Sigmoid colon (tissue), 7 donors: ENCODE measurements around the gene SFMBT1. TPM values are rescaled to one million over a fixed set of nuclear protein-coding genes. Genes with fewer than 3 reads are reported as not detected.

Experiments used
- DNase-seq: peaks from one replicate; pipeline ENCODE4 v3.0.0-alpha.2; 2019
- H3K27ac ChIP-seq, 4 donors: fragments of 200-600 bp; sonication (generic); one replicate each; pipeline ENCODE4 v1.5.1; 2016 to 2019; ENCODE audit warnings: mild to moderate bottlenecking in 1 of 4
- H3K27me3 ChIP-seq, 3 donors: fragments of 200-600 bp; sonication (generic); one replicate each; pipeline ENCODE4 v1.5.1; 2019; ENCODE audit warnings: mild to moderate bottlenecking in 1 of 3
- H3K36me3 ChIP-seq, 4 donors: fragments of 200-600 bp; sonication (generic); one replicate each; pipeline ENCODE4 v1.5.1; 2016 to 2019
- H3K4me1 ChIP-seq, 4 donors: fragments of 200-600 bp; sonication (generic); one replicate each; pipeline ENCODE4 v1.5.1; 2017 to 2019
- H3K4me3 ChIP-seq, 4 donors: fragments of 200-600 bp; sonication (generic); one replicate each; pipeline ENCODE4 v1.5.1; 2017 to 2019; ENCODE audit warnings: mild to moderate bottlenecking in 2 of 4, moderate library complexity in 1 of 4
- H3K9me3 ChIP-seq, 4 donors: fragments of 200-600 bp in 3 of 4; sonication (generic) in 3 of 4; one replicate each; pipeline versions ENCODE4 v1.5.1 to v1.6.1; 2013 to 2019
- EP300 ChIP-seq, 4 donors: sonication (generic); formaldehyde crosslinking; IDR thresholded peaks; one replicate each; pipeline ENCODE4 v1.6.1; 2017; ENCODE audit warnings: antibody characterized with exemption in 4 of 4
- POLR2A ChIP-seq, 2 donors: fragments of 450-650 bp; IDR thresholded peaks; one replicate each; pipeline ENCODE4 v1.6.1; 2016; ENCODE audit warnings: antibody characterized with exemption in 2 of 2, mild to moderate bottlenecking in 2 of 2, moderate library complexity in 2 of 2
- POLR2AphosphoS5 ChIP-seq, 4 donors: sonication (generic); formaldehyde crosslinking; IDR thresholded peaks; one replicate each; pipeline ENCODE4 v1.6.1; 2017; ENCODE audit warnings: antibody characterized with exemption in 4 of 4
- WGBS, 2 donors: extraction: QIAGEN DNeasy Blood & Tissue Kit; methylation state at CpG; one replicate each; pipeline ENCODE4 v1.1.7; 2013; 5-methylcytosine and 5-hydroxymethylcytosine counted together
- intact Hi-C: fragments of 100-400 bp; cut with DNase I; formaldehyde crosslinking; loops from one replicate; pipeline ENCODE4 v1.15.1; 2023
- polyA plus RNA-seq, 3 donors: library from polyadenylated mRNA; stranded (reverse); fragments of 200-250 nt; gene quantifications; one replicate each; pipeline ENCODE4 v1.2.3, GENCODE V29; 2013
- total RNA-seq, 4 donors: library from RNA; depleted of rRNA; stranded (reverse); fragments of >200 nt; gene quantifications; one replicate each; pipeline ENCODE4 v1.1.0, GENCODE V29; 2016
- TF ChIP-seq, protein P1 (sequence below), 4 experiments: fragments of 450-650 bp in 3 of 4; fragments of 200-600 bp in 1 of 4; IDR thresholded peaks; one replicate each; pipeline ENCODE4 v1.5.1; 2016 to 2019; ENCODE audit warnings: antibody characterized with exemption in 4 of 4, mild to moderate bottlenecking in 3 of 4, moderate library complexity in 2 of 4
- donor health status: healthy with polysubstance abuse.
- donor health status: Bipolar disorder and iron deficiency.
- donor health status: healthy.

Gene SFMBT1
- total and polyA plus RNA-seq, 7 donors = 4.8 to 16.1 (median 10.2) TPM

DNA sequence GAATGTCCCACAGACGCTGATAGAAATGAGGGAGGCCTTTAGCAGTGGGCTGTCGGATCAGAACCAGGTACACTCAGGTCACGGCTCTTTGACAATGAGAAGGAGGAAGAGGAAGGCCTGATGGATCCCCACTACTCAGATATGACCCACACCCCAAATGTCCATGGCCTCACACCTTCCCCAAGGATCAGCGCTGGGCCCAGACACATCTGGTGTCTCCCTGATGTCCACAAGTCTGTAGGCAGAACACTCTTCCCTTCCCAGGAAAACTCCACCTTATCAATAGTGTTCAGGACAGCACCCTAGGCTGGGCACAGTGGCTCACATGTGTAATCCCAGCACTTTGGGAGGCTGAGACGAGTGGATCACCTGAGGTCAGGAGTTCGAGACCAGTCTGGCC is 33.3 kb upstream of the SFMBT1 start:
- no peak overlapping the region for H3K27ac ChIP-seq
- no peaks in the 10 kb centered on the region for H3K9me3 ChIP-seq
- WGBS, 2 donors = 95 to 97% methylated on average over 6 of the region's 6 CpGs
- no peaks in the 10 kb centered on the region for H3K27me3 ChIP-seq
- intact Hi-C loops = no loop called here
- H3K4me3 ChIP-seq = no peak overlapping the region
- TF ChIP-seq POLR2A (IDR thresholded peaks at IDR 0.05) (no peak), EP300 (IDR thresholded peaks at IDR 0.05) (no peak), POLR2AphosphoS5 (IDR thresholded peaks at IDR 0.05) (no peak)
- TF ChIP-seq, protein P1, sequence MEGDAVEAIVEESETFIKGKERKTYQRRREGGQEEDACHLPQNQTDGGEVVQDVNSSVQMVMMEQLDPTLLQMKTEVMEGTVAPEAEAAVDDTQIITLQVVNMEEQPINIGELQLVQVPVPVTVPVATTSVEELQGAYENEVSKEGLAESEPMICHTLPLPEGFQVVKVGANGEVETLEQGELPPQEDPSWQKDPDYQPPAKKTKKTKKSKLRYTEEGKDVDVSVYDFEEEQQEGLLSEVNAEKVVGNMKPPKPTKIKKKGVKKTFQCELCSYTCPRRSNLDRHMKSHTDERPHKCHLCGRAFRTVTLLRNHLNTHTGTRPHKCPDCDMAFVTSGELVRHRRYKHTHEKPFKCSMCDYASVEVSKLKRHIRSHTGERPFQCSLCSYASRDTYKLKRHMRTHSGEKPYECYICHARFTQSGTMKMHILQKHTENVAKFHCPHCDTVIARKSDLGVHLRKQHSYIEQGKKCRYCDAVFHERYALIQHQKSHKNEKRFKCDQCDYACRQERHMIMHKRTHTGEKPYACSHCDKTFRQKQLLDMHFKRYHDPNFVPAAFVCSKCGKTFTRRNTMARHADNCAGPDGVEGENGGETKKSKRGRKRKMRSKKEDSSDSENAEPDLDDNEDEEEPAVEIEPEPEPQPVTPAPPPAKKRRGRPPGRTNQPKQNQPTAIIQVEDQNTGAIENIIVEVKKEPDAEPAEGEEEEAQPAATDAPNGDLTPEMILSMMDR (IDR thresholded peaks at IDR 0.05) = no peak
- H3K4me1 ChIP-seq = peaks cover 0 to 11% (median 9%) of the 10 kb centered on the region in 4 donors
- no peaks in the 10 kb centered on the region for H3K36me3 ChIP-seq
- DNase-seq = no peak

DNA sequence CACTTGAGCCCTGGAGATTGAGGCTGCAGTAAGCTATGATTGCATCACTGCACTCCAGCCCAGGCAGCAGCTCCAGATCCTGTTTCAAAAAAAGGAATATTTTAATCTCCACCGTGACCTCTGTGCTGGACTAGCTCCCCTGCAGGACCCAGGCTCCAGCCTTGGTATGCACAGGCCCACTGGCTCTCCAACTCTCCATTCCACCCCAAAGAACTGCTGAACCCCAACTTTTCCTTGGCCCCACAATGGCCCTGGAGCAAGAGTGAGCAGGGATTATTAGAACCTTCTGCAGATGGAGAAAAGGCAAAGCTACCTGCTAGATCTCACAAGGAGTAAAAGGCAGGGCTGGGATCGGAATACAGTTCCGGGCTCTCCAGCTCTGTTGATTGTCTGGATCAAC is 32.8 kb upstream of the SFMBT1 start:
- H3K36me3 ChIP-seq = no peaks in the 10 kb centered on the region
- no peaks in the 10 kb centered on the region for H3K9me3 ChIP-seq
- 91 to 93% methylated on average over 3 of the region's 3 CpGs for WGBS, 2 donors
- DNase-seq = no peak
- H3K27me3 ChIP-seq = no peaks in the 10 kb centered on the region
- H3K4me1 ChIP-seq = peaks cover 0 to 7% (median 5%) of the 10 kb centered on the region in 4 donors
- H3K4me3 ChIP-seq = no peak overlapping the region
- no peak for TF ChIP-seq EP300 (IDR thresholded peaks at IDR 0.05)
- no peak for TF ChIP-seq POLR2A (IDR thresholded peaks at IDR 0.05)
- TF ChIP-seq POLR2AphosphoS5 (IDR thresholded peaks at IDR 0.05) = no peak
- TF ChIP-seq, protein P1 (IDR thresholded peaks at IDR 0.05) = no peak
- intact Hi-C loops = no loop called here
- H3K27ac ChIP-seq = no peak overlapping the region

- Histone ChIP-seq H3K27ac (no peak overlapping the region), H3K27me3 (no peaks in the 10 kb centered on the region), H3K4me3 (no peak overlapping the region), H3K4me1 (peaks cover 4 to 6% (median 4%) of the 10 kb centered on the region in 4 donors), H3K9me3 (no peaks in the 10 kb centered on the region), H3K36me3 (no peaks in the 10 kb centered on the region)
- peak; percentile 44 for DNase-seq
- WGBS, 2 donors = 90 to 93% methylated on average over 10 of the region's 10 CpGs
- TF ChIP-seq EP300 (IDR thresholded peaks at IDR 0.05) = no peak
- TF ChIP-seq, protein P1 (IDR thresholded peaks at IDR 0.05) = no peak
- no peak for TF ChIP-seq POLR2A (IDR thresholded peaks at IDR 0.05)
- no peak for TF ChIP-seq POLR2AphosphoS5 (IDR thresholded peaks at IDR 0.05)
- intact Hi-C loops = no loop called here
Measured at GRCh38 chr3:53077476-53078220, 31.8 kb upstream of the SFMBT1 start.

DNA sequence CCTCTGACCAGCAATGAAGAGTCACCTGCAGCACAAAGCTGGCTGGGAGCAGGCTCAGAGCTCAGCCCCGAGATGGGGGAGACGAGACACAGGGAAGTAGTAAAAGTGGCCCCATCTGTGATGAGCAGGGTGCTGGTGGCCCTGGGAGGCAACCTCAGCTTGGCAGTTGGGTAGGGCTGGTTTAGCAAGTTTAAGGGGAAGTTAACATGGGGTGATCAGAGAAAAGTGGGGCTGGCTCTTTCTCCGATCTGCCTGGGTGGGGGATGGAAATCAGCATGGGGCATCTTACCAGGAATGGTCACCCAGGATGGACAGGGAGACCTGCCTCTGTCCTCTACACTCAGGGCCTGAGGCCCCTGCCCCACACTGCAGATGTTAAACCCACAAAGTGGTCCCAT is 29.9 kb upstream of the SFMBT1 start:
- Histone ChIP-seq H3K4me3 (no peak overlapping the region), H3K9me3 (no peaks in the 10 kb centered on the region), H3K27ac (no peak overlapping the region), H3K4me1 (peaks cover 4 to 14% (median 12%) of the 10 kb centered on the region in 4 donors), H3K27me3 (no peaks in the 10 kb centered on the region), H3K36me3 (no peaks in the 10 kb centered on the region)
- TF ChIP-seq, protein P1 (IDR thresholded peaks at IDR 0.05) = no peak
- no peak for TF ChIP-seq POLR2AphosphoS5 (IDR thresholded peaks at IDR 0.05)
- intact Hi-C loops = no loop called here
- DNase-seq = peak; percentile 32
- 81 to 87% methylated on average over 3 of the region's 3 CpGs for WGBS, 2 donors
